ENCODE measurements around the gene STXBP6. TPM values are rescaled to one million over a fixed set of nuclear protein-coding genes. Genes with fewer than 3 reads are reported as not detected.
A peak's percentile ranks its signal among the peaks of the same experiment; 100 is the strongest.

The STXBP6 gene
- total and polyA plus RNA-seq, 5 donors: 18.8 to 31.7 (median 30.7) TPM

GRCh38 chr14:24996930-24997725, 52.8 kb downstream of the STXBP6 start:
- H3K27ac ChIP-seq (ENCODE audit: low read length): no peak overlapping the region
- intact Hi-C loops (cut with DNase I): no loop called here
- no peak overlapping the region for H3K4me3 ChIP-seq (ENCODE audit: low read length)
- H3K27me3 ChIP-seq (ENCODE audit: control insufficient read depth, insufficient read depth): no peaks in the 10 kb centered on the region
- H3K4me1 ChIP-seq (ENCODE audit: control insufficient read depth, insufficient read depth, low read length): no peaks in the 10 kb centered on the region
- no peaks in the 10 kb centered on the region for H3K9me3 ChIP-seq (ENCODE audit: control insufficient read depth, low read length)
- ATAC-seq: no peak
- DNase-seq: no peak
- 81% methylated on average over 6 of the region's 6 CpGs for WGBS

GRCh38 chr14:24995016-24995415, 54.9 kb downstream of the STXBP6 start:
- Histone ChIP-seq H3K9me3 (ENCODE audit: control insufficient read depth, low read length) (no peaks in the 10 kb centered on the region), H3K4me1 (ENCODE audit: control insufficient read depth, insufficient read depth, low read length) (peaks cover 3% of the 10 kb centered on the region), H3K4me3 (ENCODE audit: low read length) (no peak overlapping the region), H3K27ac (ENCODE audit: low read length) (no peak overlapping the region), H3K27me3 (ENCODE audit: control insufficient read depth, insufficient read depth) (no peaks in the 10 kb centered on the region)
- DNase-seq: no peak
- ATAC-seq: no peak
- intact Hi-C loops (cut with DNase I): no loop called here
- 88% methylated on average over 4 of the region's 4 CpGs for WGBS

GRCh38 chr14:24993631-24994030, 56.3 kb downstream of the STXBP6 start:
- H3K4me1 ChIP-seq (ENCODE audit: control insufficient read depth, insufficient read depth, low read length): peaks cover 3% of the 10 kb centered on the region
- no peak overlapping the region for H3K27ac ChIP-seq (ENCODE audit: low read length)
- DNase-seq (no peak), ATAC-seq (no peak)
- intact Hi-C loops (cut with DNase I): no loop called here
- H3K9me3 ChIP-seq (ENCODE audit: control insufficient read depth, low read length): no peaks in the 10 kb centered on the region
- H3K27me3 ChIP-seq (ENCODE audit: control insufficient read depth, insufficient read depth): no peaks in the 10 kb centered on the region
- no peak overlapping the region for H3K4me3 ChIP-seq (ENCODE audit: low read length)

- Histone ChIP-seq H3K27me3 (ENCODE audit: control insufficient read depth, insufficient read depth) (no peaks in the 10 kb centered on the region), H3K9me3 (ENCODE audit: control insufficient read depth, low read length) (no peaks in the 10 kb centered on the region), H3K4me3 (ENCODE audit: low read length) (no peak overlapping the region), H3K4me1 (ENCODE audit: control insufficient read depth, insufficient read depth, low read length) (peaks cover 3% of the 10 kb centered on the region), H3K27ac (ENCODE audit: low read length) (no peak overlapping the region)
- intact Hi-C loops (cut with DNase I): no loop called here
- WGBS: 95% methylated on average over 5 of the region's 5 CpGs
- no peak for ATAC-seq
- no peak for DNase-seq
Observed at GRCh38 chr14:24992624-24993360, 57.2 kb downstream of the STXBP6 start.

GRCh38 chr14:24991821-24992220, 58.1 kb downstream of the STXBP6 start:
- ATAC-seq: no peak
- intact Hi-C loops (cut with DNase I): no loop called here
- WGBS: 75% methylated on average over 6 of the region's 6 CpGs

GRCh38 chr14:24991288-24991687, 58.7 kb downstream of the STXBP6 start:
- ATAC-seq (no peak), DNase-seq (no peak)
- intact Hi-C loops (cut with DNase I): no loop called here
- Histone ChIP-seq H3K9me3 (ENCODE audit: control insufficient read depth, low read length) (no peaks in the 10 kb centered on the region), H3K4me1 (ENCODE audit: control insufficient read depth, insufficient read depth, low read length) (peaks cover 6% of the 10 kb centered on the region), H3K27me3 (ENCODE audit: control insufficient read depth, insufficient read depth) (no peaks in the 10 kb centered on the region), H3K4me3 (ENCODE audit: low read length) (no peak overlapping the region), H3K27ac (ENCODE audit: low read length) (no peak overlapping the region)
- 66% methylated on average over 1 of the region's 1 CpG for WGBS

More at GRCh38 chr14:24991821-24992220, 58.1 kb downstream of the STXBP6 start:
- Histone ChIP-seq H3K9me3 (ENCODE audit: control insufficient read depth, low read length) (no peaks in the 10 kb centered on the region), H3K27ac (ENCODE audit: low read length) (no peak overlapping the region), H3K4me1 (ENCODE audit: control insufficient read depth, insufficient read depth, low read length) (peaks cover 3% of the 10 kb centered on the region), H3K4me3 (ENCODE audit: low read length) (no peak overlapping the region), H3K27me3 (ENCODE audit: control insufficient read depth, insufficient read depth) (no peaks in the 10 kb centered on the region)
- DNase-seq: no peak

GRCh38 chr14:24990773-24991172, 59.2 kb downstream of the STXBP6 start:
- DNase-seq (no peak), ATAC-seq (no peak)
- intact Hi-C loops (cut with DNase I): no loop called here
- Histone ChIP-seq H3K4me1 (ENCODE audit: control insufficient read depth, insufficient read depth, low read length) (peaks cover 8% of the 10 kb centered on the region), H3K9me3 (ENCODE audit: control insufficient read depth, low read length) (no peaks in the 10 kb centered on the region), H3K27ac (ENCODE audit: low read length) (no peak overlapping the region), H3K27me3 (ENCODE audit: control insufficient read depth, insufficient read depth) (no peaks in the 10 kb centered on the region), H3K4me3 (ENCODE audit: low read length) (no peak overlapping the region)

- Histone ChIP-seq H3K4me1 (ENCODE audit: control insufficient read depth, insufficient read depth, low read length) (peaks cover 12% of the 10 kb centered on the region), H3K27me3 (ENCODE audit: control insufficient read depth, insufficient read depth) (no peaks in the 10 kb centered on the region), H3K27ac (ENCODE audit: low read length) (no peak overlapping the region), H3K9me3 (ENCODE audit: control insufficient read depth, low read length) (no peaks in the 10 kb centered on the region), H3K4me3 (ENCODE audit: low read length) (no peak overlapping the region)
- intact Hi-C loops (cut with DNase I): no loop called here
- WGBS: 94% methylated on average over 8 of the region's 8 CpGs
- no peak for ATAC-seq
- no peak for DNase-seq
Observed at GRCh38 chr14:24990050-24990449, 59.9 kb downstream of the STXBP6 start.

- intact Hi-C loops (cut with DNase I): no loop called here
- DNase-seq (no peak), ATAC-seq (no peak)
- H3K4me1 ChIP-seq (ENCODE audit: control insufficient read depth, insufficient read depth, low read length): peaks cover 14% of the 10 kb centered on the region
- H3K27ac ChIP-seq (ENCODE audit: low read length): no peak overlapping the region
- H3K9me3 ChIP-seq (ENCODE audit: control insufficient read depth, low read length): no peaks in the 10 kb centered on the region
- H3K27me3 ChIP-seq (ENCODE audit: control insufficient read depth, insufficient read depth): no peaks in the 10 kb centered on the region
- H3K4me3 ChIP-seq (ENCODE audit: low read length): no peak overlapping the region
- WGBS: 76% methylated on average over 5 of the region's 5 CpGs
Observed at GRCh38 chr14:24988760-24989159, 61.2 kb downstream of the STXBP6 start.

- ATAC-seq: peak; percentile 68 to 83
- H3K27me3 ChIP-seq (ENCODE audit: control insufficient read depth, insufficient read depth): no peaks in the 10 kb centered on the region
- no peak overlapping the region for H3K27ac ChIP-seq (ENCODE audit: low read length)
- intact Hi-C loops (cut with DNase I): no loop called here
- peak; percentile 18 to 66 (median 61) for DNase-seq
- H3K4me1 ChIP-seq (ENCODE audit: control insufficient read depth, insufficient read depth, low read length): peaks cover 11% of the 10 kb centered on the region
- no peak overlapping the region for H3K4me3 ChIP-seq (ENCODE audit: low read length)
- no peaks in the 10 kb centered on the region for H3K9me3 ChIP-seq (ENCODE audit: control insufficient read depth, low read length)
- 65% methylated on average over 4 of the region's 4 CpGs for WGBS
Observed at GRCh38 chr14:24986206-24986893, 63.6 kb downstream of the STXBP6 start.

All from right cardiac atrium (tissue), 5 donors.